ENCODE data around the gene MARCOL. TPM values are rescaled to one million over a fixed set of nuclear protein-coding genes. Genes with fewer than 3 reads are reported as not detected.

MARCOL gene
- total and polyA plus RNA-seq, 10 of the 15 experiments (the other 5 are each of a cell fraction or from before 2014, with no cell fraction given): 1.4 TPM; not detected in 9

DNA sequence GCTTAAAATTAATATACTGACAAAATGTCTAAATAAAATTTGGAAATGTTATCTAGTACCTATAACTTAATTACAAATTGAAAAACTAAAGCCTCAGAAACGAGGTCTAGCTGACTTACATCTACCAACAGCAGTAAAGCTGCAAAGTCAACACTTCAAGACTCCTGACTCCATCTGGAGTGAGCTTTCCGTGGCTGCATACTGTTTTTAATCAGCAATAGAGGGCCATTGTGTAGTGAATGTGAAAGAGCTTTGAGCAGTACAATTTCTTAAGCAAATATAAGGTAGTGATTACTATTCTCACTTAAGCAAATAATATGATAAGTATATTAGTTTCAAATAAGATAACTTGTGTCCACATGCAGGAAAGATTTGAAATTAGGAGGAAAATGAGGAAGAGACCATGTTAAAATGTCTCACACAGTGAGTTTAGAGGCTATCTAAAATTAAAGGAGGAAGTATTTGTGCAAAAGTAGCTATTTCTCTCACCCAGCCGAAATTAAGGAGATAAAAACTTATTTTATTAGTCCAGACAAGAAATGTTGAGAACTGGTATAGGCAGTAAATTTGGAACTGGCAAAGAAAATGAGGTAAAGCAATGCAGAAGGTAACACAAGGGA is 29.1 kb upstream of the MARCOL start:
- no peak for FAIRE-seq
- TF ChIP-seq POLR2AphosphoS2 (IDR thresholded peaks at IDR 0.05; ENCODE audit: low read depth, low read length): no peak
- no peak for TF ChIP-seq TAF1 (IDR thresholded peaks at IDR 0.05; ENCODE audit: borderline replicate concordance, low read depth, low read length)
- no peak for TF ChIP-seq FOXK2 (IDR thresholded peaks at IDR 0.05)
- CTCF ChIA-PET: interaction anchor here (0.6 kb wide), 1 partner anchor 165 kb away, joined by 3 read pairs; no protein-coding TSS in a partner anchor

DNA sequence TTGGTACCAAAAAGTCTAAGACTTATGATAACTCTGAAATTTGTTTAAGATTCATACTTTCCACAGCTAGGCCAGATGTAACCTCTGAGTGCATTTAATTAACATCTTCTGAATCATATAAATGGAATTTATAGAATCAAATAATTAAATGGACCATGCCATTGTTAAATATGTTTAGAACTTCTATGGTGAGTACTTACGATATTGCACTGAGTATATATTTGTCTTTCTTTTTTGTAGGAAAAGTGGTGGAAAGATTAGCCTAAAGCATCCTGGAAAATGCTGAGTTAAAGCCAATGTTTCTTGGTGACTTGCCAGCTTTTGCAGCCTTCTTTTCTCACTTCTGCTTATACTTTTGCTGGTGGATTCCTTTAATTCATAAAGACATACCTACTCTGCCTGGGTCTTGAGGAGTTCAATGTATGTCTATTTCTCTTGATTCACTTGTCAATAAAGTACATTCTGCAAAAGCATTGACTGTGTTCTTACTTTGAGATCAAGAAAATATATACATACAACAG is 23.6 kb upstream of the MARCOL start:
- BruUV-seq (replicated peaks): no TSS peak

More for the DNA sequence above, 29.1 kb upstream of the MARCOL start:
- Histone ChIP-seq H3K9ac (ENCODE audit: control insufficient read depth, insufficient read depth, low read length) (no peak overlapping the region), H3K4me2 (ENCODE audit: control insufficient read depth, insufficient read depth) (no peak overlapping the region), H3K27ac (ENCODE audit: control insufficient read depth, insufficient read depth) (no peak overlapping the region), H4K20me1 (ENCODE audit: control insufficient read depth, insufficient read depth) (no peaks in the 10 kb centered on the region), H3K4me1 (ENCODE audit: control insufficient read depth, insufficient read depth, low read length) (no peaks in the 10 kb centered on the region), H3K27me3 (replicated peaks in 1 of 2; ENCODE audit: control insufficient read depth in 2 of 2, insufficient read depth in 2 of 2, low read length in 1 of 2) (no peaks in the 10 kb centered on the region), H3K36me3 (ENCODE audit: control insufficient read depth in 2 of 2, insufficient read depth in 2 of 2, low read length in 1 of 2) (no peaks in the 10 kb centered on the region), H2AFZ (ENCODE audit: control insufficient read depth, low read depth, low read length) (no peak overlapping the region), H3K4me3 (no peak overlapping the region), H3K9me3 (replicated peaks; ENCODE audit: control insufficient read depth, insufficient read depth, low read length) (no peaks in the 10 kb centered on the region), H3K79me2 (ENCODE audit: control insufficient read depth, insufficient read depth, low read length) (no peaks in the 10 kb centered on the region)
- 0% methylated on average over 3 of the region's 3 CpGs for WGBS (ENCODE audit: insufficient coverage, insufficient replicate concordance, low lambda C conversion rate, missing lambda C conversion rate)
- ChIA-PET RAD21 (ENCODE audit: unreplicated experiment) (no interaction called here), POLR2A (no interaction called here), SMC1A (ENCODE audit: uncharacterized antibody, unreplicated experiment) (interaction anchor here (0.7 kb wide), 1 partner anchor 11 kb away, joined by 3 read pairs; no protein-coding TSS in a partner anchor)
- intact Hi-C loops (cut with micrococcal nuclease; ENCODE audit: unreplicated experiment): no loop called here
- no TSS peak for BruUV-seq (replicated peaks)
- in situ Hi-C loops (cut with MboI): no loop called here
- no peak for DNase-seq (ENCODE audit: low read depth, low spot score)
- ATAC-seq: no peak

More for the DNA sequence above, 23.6 kb upstream of the MARCOL start:
- no peaks in the 10 kb centered on the region for H3K4me1 ChIP-seq (ENCODE audit: control insufficient read depth, insufficient read depth, low read length)
- H3K4me2 ChIP-seq (ENCODE audit: control insufficient read depth, insufficient read depth): no peak overlapping the region
- ChIA-PET RAD21 (ENCODE audit: unreplicated experiment) (no interaction called here), POLR2A (no interaction called here), CTCF (interaction anchor here (0.6 kb wide), 1 partner anchor 528 kb away, joined by 3 read pairs; no protein-coding TSS in a partner anchor), SMC1A (ENCODE audit: uncharacterized antibody, unreplicated experiment) (no interaction called here)
- no peaks in the 10 kb centered on the region for H3K79me2 ChIP-seq (ENCODE audit: control insufficient read depth, insufficient read depth, low read length)
- no peaks in the 10 kb centered on the region for H3K9me3 ChIP-seq (replicated peaks; ENCODE audit: control insufficient read depth, insufficient read depth, low read length)
- no peaks in the 10 kb centered on the region for H3K27me3 ChIP-seq (replicated peaks in 1 of 2; ENCODE audit: control insufficient read depth in 2 of 2, insufficient read depth in 2 of 2, low read length in 1 of 2)
- H3K36me3 ChIP-seq (ENCODE audit: control insufficient read depth in 2 of 2, insufficient read depth in 2 of 2, low read length in 1 of 2): no peaks in the 10 kb centered on the region
- TF ChIP-seq NFXL1 (IDR thresholded peaks at IDR 0.05; ENCODE audit: borderline replicate concordance): no peak
- TF ChIP-seq STAT1 (conservative IDR thresholded peaks at IDR 0.05): no peak
- no peak for TF ChIP-seq TARDBP (IDR thresholded peaks at IDR 0.05; ENCODE audit: borderline replicate concordance)
- no peak for TF ChIP-seq BACH1 (IDR thresholded peaks at IDR 0.05; ENCODE audit: borderline replicate concordance)
- TF ChIP-seq, protein P1, sequence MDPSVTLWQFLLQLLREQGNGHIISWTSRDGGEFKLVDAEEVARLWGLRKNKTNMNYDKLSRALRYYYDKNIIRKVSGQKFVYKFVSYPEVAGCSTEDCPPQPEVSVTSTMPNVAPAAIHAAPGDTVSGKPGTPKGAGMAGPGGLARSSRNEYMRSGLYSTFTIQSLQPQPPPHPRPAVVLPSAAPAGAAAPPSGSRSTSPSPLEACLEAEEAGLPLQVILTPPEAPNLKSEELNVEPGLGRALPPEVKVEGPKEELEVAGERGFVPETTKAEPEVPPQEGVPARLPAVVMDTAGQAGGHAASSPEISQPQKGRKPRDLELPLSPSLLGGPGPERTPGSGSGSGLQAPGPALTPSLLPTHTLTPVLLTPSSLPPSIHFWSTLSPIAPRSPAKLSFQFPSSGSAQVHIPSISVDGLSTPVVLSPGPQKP (IDR thresholded peaks at IDR 0.05; ENCODE audit: low read depth, low read length): no peak
- no peak for TF ChIP-seq YBX1 (IDR thresholded peaks at IDR 0.05)
- H3K27ac ChIP-seq (ENCODE audit: control insufficient read depth, insufficient read depth): no peak overlapping the region
- H2AFZ ChIP-seq (ENCODE audit: control insufficient read depth, low read depth, low read length): no peak overlapping the region
- DNase-seq (ENCODE audit: low read depth, low spot score): no peak
- WGBS (ENCODE audit: insufficient coverage, insufficient replicate concordance, low lambda C conversion rate, missing lambda C conversion rate): 88% methylated on average over 1 of the region's 1 CpG
- H3K9ac ChIP-seq (ENCODE audit: control insufficient read depth, insufficient read depth, low read length): no peak overlapping the region
- H3K4me3 ChIP-seq: no peak overlapping the region
- no peak for FAIRE-seq
- intact Hi-C loops (cut with micrococcal nuclease; ENCODE audit: unreplicated experiment): no loop called here
- no peaks in the 10 kb centered on the region for H4K20me1 ChIP-seq (ENCODE audit: control insufficient read depth, insufficient read depth)
- in situ Hi-C loops (cut with MboI): no loop called here
- no peak for ATAC-seq

All from GM12878 (cell line).